HL-60/S4 treated with retinoic acid at 250 ng/mL for 4 days and 3 days (cell line): ENCODE data around the gene ANKRD13A.
"Not testable (repeated sequence)": the region's sequence is repeated elsewhere in the genome, so short reads cannot be mapped to it uniquely, and the experiment has no call there.

ENCODE experiments used
- in situ Hi-C: fragments of 300-500 bp; cut with MboI; formaldehyde crosslinking; loops from 2 replicates; pipeline ENCODE4 v1.7.0; 2022; ENCODE audit warnings: low sequenced_read_pairs

Gene ANKRD13A

GRCh38 chr12:110006115-110006514 is 6.9 kb downstream of the ANKRD13A start:
- in situ Hi-C loops, result no loop called here

GRCh38 chr12:110007881-110008280 is 8.7 kb downstream of the ANKRD13A start:
- in situ Hi-C loops, result no loop called here

- in situ Hi-C loops, result not testable (repeated sequence)
These were observed 9.6 kb downstream of the ANKRD13A start for GRCh38 chr12:110008681-110009398.

- in situ Hi-C loops, result no loop called here
These were observed 11.9 kb downstream of the ANKRD13A start for GRCh38 chr12:110010853-110011723.

- in situ Hi-C loops, result no loop called here
These were observed 12.9 kb downstream of the ANKRD13A start for GRCh38 chr12:110012137-110012536.

- in situ Hi-C loops, result no loop called here
These were observed 13.4 kb downstream of the ANKRD13A start for GRCh38 chr12:110012659-110013058.

GRCh38 chr12:110015132-110015531 is 15.9 kb downstream of the ANKRD13A start:
- in situ Hi-C loops, result no loop called here

- in situ Hi-C loops, result no loop called here
These were observed 21.7 kb downstream of the ANKRD13A start for GRCh38 chr12:110020956-110021355.

- in situ Hi-C loops, result no loop called here
These were observed 24.1 kb downstream of the ANKRD13A start for GRCh38 chr12:110023059-110023980.

- in situ Hi-C loops, result no loop called here
These were observed 24.8 kb downstream of the ANKRD13A start for GRCh38 chr12:110024051-110024450.

- in situ Hi-C loops, result no loop called here
These were observed 29.1 kb downstream of the ANKRD13A start for GRCh38 chr12:110028323-110028722.

- in situ Hi-C loops, result no loop called here
These were observed 30.1 kb downstream of the ANKRD13A start for GRCh38 chr12:110029290-110029815.

GRCh38 chr12:110033888-110034287 is 34.7 kb downstream of the ANKRD13A start:
- in situ Hi-C loops, result no loop called here

GRCh38 chr12:110035534-110036104 is 36.4 kb downstream of the ANKRD13A start:
- in situ Hi-C loops, result no loop called here

GRCh38 chr12:110037315-110037714 is 38.1 kb downstream of the ANKRD13A start:
- in situ Hi-C loops, result no loop called here

- in situ Hi-C loops, result no loop called here
These were observed 39.5 kb downstream of the ANKRD13A start for GRCh38 chr12:110038741-110039084.

- in situ Hi-C loops, result no loop called here
These were observed 40.0 kb downstream of the ANKRD13A start for GRCh38 chr12:110039085-110039807.

- in situ Hi-C loops, result no loop called here
These were observed 43.0 kb downstream of the ANKRD13A start for GRCh38 chr12:110042264-110042663.

GRCh38 chr12:110046451-110047187 is 47.4 kb downstream of the ANKRD13A start:
- in situ Hi-C loops, result no loop called here
